Esophagus muscularis mucosa (tissue), 4 donors: ENCODE measurements around the gene DCST2.

ENCODE experiments used
- CTCF ChIP-seq, 3 experiments: fragments of 200-600 bp in 2 of 3; fragments of 450-650 bp in 1 of 3; sonication (generic) in 2 of 3; IDR thresholded peaks; one replicate each; pipeline ENCODE4 v1.5.1; 2017 to 2019; ENCODE audit warnings: antibody characterized with exemption in 3 of 3, mild to moderate bottlenecking in 2 of 3, moderate library complexity in 1 of 3
- EP300 ChIP-seq: sonication (generic); formaldehyde crosslinking; IDR thresholded peaks from one replicate; pipeline ENCODE4 v1.6.1; 2017; ENCODE audit warnings: antibody characterized with exemption
- POLR2A ChIP-seq: fragments of 450-650 bp; IDR thresholded peaks from one replicate; pipeline ENCODE4 v1.6.1; 2017; ENCODE audit warnings: antibody characterized with exemption, moderate library complexity, mild to moderate bottlenecking, low read depth

- TF ChIP-seq CTCF (IDR thresholded peaks at IDR 0.05) (no peak), POLR2A (no peak), EP300 (no peak)
Measured at GRCh38 chr1:155049651-155050559, 16.3 kb upstream of the DCST2 start.
